NB4 (cell line): Measurements from ENCODE around the gene DESI2.
"Not testable (repeated sequence)": the region's sequence is repeated elsewhere in the genome, so short reads cannot be mapped to it uniquely, and the experiment has no call there.

ENCODE experiments used
- DNase-seq: peaks from one replicate; pipeline ENCODE4 v3.0.0; 2010; ENCODE audit warnings: low read depth
- H3K4me3 ChIP-seq: one replicate; pipeline ENCODE4 v1.5.1; 2011; ENCODE audit warnings: mild to moderate bottlenecking, low read depth, low read length, moderate library complexity
- MYC ChIP-seq: IDR thresholded peaks from 2 replicates; pipeline ENCODE4 v1.6.1; 2011; ENCODE audit warnings: low read depth, low read length
- POLR2A ChIP-seq: IDR thresholded peaks from 2 replicates; pipeline ENCODE4 v1.6.1; 2011; ENCODE audit warnings: mild to moderate bottlenecking; ENCODE audit not compliant: insufficient read length; ENCODE audit errors: extremely low read depth
- TF ChIP-seq, protein P1 (sequence below): IDR thresholded peaks from 2 replicates; pipeline ENCODE4 v1.6.1; 2011; ENCODE audit warnings: low read depth, low read length
- TF ChIP-seq, protein P2 (sequence below): IDR thresholded peaks from one replicate; pipeline ENCODE4 v1.5.1; 2012; ENCODE audit warnings: low read depth, low read length

Gene DESI2

DNA sequence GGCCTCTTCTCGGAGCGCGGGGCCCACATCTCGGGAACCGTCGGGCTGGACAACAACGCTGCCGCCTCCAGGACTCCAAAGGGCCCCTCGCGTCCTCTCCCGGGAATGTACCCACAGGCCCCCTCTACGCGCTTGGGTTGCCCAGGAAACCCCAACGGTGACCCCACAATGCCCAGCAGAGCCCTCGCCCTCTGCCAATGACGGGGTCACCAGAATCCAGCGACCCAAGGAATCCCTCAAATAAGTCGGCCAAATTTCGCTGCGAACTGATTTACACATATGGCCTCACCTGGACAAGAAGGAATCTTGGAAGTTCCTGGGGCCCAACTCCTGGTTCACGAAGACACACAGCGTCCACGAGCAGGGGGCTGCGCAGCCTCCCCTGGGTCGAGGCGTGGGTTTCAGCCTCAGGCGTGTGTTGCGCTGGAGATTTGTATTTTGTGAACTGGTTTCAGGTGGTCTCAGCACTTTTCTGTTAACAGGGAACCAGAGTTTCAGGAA is 78.1 kb downstream of the DESI2 start:
- no peak for DNase-seq
- H3K4me3 ChIP-seq: no peak overlapping the region
- no peak for TF ChIP-seq POLR2A
- TF ChIP-seq, protein P1, sequence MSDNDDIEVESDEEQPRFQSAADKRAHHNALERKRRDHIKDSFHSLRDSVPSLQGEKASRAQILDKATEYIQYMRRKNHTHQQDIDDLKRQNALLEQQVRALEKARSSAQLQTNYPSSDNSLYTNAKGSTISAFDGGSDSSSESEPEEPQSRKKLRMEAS: no peak
- no peak for TF ChIP-seq MYC
- TF ChIP-seq, protein P2, sequence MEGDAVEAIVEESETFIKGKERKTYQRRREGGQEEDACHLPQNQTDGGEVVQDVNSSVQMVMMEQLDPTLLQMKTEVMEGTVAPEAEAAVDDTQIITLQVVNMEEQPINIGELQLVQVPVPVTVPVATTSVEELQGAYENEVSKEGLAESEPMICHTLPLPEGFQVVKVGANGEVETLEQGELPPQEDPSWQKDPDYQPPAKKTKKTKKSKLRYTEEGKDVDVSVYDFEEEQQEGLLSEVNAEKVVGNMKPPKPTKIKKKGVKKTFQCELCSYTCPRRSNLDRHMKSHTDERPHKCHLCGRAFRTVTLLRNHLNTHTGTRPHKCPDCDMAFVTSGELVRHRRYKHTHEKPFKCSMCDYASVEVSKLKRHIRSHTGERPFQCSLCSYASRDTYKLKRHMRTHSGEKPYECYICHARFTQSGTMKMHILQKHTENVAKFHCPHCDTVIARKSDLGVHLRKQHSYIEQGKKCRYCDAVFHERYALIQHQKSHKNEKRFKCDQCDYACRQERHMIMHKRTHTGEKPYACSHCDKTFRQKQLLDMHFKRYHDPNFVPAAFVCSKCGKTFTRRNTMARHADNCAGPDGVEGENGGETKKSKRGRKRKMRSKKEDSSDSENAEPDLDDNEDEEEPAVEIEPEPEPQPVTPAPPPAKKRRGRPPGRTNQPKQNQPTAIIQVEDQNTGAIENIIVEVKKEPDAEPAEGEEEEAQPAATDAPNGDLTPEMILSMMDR: no peak

DNA sequence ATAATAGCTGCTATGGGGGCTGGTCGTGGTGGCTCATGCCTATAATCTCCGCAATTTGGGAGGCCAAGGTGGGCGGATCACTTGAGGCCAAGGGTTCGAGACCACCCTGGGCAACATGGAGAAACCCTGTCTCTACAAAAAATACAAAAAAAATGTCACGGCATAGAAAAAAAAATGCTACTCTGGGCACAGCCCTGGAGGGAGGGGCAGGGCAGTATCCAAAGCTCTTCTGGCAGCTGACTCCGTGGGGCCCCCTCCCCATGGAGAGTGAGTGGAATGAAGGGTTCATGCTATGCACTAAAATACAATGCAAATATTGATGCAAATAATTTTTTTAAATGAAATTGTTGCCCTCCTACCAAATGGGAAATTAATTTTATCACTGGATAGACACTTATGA is 78.7 kb downstream of the DESI2 start:
- no peak for DNase-seq
- H3K4me3 ChIP-seq: no peak overlapping the region
- TF ChIP-seq MYC: no peak
- no peak for TF ChIP-seq POLR2A
- TF ChIP-seq, protein P1: no peak
- TF ChIP-seq, protein P2: no peak

DNA sequence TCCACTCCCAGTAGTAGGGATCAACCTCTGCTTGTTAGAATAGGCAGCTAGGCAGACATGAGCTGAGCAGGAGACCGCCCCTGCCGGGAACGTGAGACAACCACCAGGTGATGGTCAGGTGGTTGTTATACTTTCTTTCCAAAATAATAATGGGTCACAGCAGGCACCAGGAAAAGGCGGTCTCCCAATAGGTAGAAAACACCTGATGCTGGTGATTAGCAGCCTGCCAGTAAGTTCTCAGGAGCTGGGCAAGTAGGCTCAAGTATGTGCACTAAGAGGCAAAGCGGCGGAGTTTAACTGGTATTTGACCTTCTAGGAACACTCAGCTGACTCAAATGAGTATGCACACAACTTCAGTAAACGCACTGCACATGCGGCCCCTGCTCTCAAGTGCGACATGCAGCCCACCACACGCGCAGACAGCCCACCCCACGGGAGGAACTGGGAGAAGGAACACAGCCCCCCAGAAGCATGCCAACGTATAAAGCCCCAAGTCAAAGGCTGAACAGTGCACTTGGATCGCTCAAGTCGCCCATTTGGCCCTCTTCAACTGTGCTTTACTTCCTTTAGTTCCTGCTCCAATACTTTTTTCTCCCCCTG is 80.0 kb downstream of the DESI2 start:
- TF ChIP-seq MYC (no peak), POLR2A (no peak)
- TF ChIP-seq, protein P1: no peak
- TF ChIP-seq, protein P2: no peak
- no peak for DNase-seq
- H3K4me3 ChIP-seq: no peak overlapping the region

DNA sequence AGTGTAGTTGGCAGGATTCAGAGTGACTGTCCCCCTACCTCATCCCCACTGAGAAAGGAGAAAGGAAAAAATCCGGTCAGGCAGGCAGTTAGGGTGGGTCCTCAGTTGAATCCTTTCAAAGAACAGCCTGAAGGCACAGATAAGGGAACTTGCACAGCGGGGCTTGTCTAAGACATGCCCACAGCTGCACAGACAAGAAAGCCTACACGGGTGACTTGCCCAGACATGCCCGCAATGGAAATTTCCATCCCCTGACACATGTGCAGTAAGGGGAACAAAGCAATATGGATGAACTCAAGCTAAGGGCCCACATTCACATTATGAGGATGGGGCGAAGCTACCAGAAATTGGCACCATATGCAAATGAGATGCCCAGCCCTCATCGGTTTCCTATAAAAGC is 82.5 kb downstream of the DESI2 start:
- H3K4me3 ChIP-seq: no peak overlapping the region
- TF ChIP-seq POLR2A (no peak), MYC (no peak)
- TF ChIP-seq, protein P2: no peak
- TF ChIP-seq, protein P1: no peak
- DNase-seq: no peak

DNA sequence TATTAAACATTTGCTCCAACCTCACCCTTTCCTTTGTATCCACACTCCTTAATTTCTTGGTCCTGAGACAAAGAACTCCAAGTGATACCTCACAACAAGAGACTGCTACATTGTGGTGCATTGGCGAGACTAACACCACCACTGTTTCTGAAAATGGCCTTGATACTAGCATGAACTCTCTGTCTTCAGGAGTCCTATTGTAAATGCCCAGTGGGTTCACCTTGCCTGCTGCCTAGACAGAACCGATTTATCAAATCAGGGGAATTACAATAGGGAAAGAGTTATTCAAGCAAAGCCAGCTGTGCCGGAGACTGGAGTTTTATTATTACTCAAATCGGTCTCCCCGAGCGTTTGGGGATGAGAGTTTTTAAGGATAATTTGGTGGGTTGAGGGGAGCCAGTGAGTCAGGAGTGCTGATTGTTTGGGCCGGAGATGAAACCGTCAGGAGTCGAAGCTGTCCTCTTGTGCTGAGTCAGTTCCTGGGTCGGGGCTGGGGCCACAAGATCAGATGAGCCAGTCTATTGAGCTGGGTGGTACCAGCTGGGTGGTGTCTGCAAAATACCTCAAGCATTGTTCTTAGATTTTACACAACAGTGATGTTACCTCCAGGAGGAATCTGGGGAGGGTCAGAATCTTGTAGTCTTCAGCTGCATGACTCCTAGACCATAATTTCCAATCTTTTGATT is 83.1 kb downstream of the DESI2 start:
- TF ChIP-seq MYC (no peak), POLR2A (no peak)
- TF ChIP-seq, protein P2: no peak
- TF ChIP-seq, protein P1: no peak
- DNase-seq: no peak
- H3K4me3 ChIP-seq: no peak overlapping the region

DNA sequence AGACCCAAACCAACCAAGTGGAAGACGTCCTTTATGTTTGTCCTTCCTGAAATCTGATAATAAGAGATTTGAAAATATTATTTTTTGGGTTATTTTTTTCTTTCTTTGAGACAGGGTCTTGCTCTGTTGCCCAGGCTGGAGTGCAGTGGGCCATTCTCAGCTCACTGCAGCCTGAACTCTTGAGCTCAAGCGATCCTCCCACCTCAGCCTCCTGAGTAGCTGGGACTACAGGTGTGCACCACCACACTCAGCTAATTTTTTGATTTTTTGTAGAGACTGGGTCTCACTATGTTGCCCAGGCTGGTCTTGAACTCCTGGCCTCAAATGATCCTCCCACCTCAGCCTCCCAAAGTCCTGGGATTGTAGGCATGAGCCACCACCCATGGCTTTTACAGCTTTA is 86.2 kb downstream of the DESI2 start:
- not testable (repeated sequence) for H3K4me3 ChIP-seq, DNase-seq

DNA sequence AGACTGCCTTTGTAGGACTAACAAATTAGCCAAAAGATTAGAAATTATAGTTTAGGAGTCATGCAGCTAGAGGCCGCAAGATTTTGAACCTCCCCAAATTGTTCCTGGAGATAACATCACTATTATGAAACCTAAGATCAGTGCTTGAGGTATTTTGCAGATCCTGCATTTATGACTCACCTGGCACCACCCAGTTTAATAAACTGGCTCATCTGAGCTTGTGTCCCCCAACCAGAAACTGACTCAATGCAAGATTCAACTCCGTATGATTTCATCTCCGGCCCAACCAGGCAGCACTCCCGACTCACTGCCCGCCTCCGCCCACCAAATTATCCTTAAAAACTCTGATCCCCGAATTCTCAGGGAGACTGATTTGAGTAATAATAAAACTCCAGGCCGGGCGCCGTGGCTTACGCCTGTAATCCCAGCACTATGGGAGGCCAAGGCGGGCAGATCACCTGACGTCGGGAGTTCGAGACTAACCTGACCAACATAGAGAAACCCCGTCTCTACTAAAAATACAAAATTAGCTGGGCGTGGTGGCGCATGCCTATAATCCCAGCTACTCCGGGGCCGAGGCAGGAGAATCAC is 87.2 kb downstream of the DESI2 start:
- H3K4me3 ChIP-seq, DNase-seq: not testable (repeated sequence)
